ENCODE results near the gene CRYBG1.

The CRYBG1 gene

DNA sequence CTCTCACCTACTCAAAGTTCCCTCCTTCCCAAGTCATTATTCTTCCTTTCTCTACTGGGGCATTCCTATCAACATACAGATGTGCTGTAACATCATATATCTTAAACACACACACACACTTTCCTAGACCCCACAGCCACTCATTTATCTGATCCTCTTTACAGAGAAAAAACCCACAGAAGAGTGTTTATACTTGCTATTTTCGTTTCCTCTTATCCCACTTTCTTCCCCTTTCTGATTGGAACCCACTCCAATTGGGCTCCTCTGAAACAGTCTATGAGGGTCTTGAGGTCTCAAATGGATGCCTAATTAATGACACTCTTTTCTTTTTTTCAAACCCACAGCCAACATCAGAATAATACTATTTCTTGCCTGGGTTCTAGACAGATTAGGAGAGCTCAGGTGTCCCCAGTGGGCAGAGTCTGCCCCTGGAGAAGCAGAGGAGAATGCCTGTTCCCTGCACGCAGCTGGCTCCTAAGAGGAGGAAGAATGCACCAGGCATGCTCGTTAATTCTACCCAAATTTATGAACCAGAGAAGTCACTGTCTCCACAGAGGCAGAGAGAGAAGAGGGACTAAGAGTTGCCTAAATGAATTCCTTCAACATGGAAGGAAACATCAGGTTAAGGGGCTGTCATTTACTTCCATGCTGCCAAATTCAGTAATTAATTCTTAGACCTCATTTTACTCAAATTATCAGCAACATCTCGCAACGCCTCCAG is 65.9 kb downstream of the CRYBG1 start:
- FAIRE-seq, result no peak

DNA sequence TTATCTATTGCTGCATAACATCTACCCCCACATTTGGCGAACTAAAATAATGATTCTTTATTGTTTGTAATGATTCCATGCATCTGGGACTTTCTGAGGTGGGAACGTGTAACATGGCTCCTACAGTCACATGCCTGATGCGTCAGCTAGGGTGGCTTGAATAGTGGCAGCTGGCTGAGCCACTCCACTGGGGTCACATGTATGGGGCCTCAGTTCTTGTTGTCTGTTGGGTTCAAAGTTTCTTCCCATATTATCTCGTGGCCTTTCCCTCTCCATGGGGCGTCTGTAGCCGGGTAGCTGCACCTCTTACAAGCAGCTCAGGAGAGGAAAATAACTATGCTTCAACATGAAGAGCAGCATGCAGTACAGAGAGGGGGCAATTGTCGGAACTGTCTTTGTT is 69.9 kb downstream of the CRYBG1 start:
- FAIRE-seq, result no peak

DNA sequence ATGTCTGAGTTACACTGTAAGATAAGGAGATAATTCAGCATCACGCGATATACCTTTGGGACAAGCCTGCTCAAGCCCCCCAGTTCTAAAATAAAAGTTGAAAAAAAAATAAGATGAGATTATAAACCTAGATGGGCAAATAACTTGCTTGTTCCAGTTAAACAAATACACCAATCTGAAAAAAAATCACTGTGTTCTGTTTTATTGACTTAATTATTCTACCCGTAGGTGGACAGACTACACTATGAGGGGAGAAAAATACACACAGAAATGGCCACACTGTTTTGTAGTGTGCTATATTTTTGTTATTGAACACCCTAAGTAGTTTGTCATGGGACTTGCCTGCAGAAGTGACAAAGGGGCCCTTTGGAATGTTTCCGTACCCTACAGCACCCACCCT is 70.9 kb downstream of the CRYBG1 start:
- no peak for FAIRE-seq

DNA sequence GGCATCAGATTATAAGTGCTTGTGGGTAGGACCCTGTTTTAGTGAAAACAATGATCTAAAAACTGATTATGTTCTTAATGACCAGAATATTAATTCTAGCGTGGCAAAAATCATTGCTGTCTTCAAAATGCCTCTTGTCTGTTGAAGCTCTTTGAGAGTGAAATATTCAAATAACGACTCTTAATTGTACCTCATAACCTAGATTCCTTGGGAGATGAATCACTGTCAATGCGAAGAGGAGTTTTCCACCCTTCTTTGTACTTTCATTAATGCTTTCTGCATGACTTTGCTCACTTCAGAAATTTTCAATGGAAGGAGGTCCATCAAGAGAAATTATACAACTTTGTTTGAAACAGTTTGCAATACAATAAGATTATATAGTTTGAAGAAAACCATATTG is 71.5 kb downstream of the CRYBG1 start:
- FAIRE-seq, result no peak

DNA sequence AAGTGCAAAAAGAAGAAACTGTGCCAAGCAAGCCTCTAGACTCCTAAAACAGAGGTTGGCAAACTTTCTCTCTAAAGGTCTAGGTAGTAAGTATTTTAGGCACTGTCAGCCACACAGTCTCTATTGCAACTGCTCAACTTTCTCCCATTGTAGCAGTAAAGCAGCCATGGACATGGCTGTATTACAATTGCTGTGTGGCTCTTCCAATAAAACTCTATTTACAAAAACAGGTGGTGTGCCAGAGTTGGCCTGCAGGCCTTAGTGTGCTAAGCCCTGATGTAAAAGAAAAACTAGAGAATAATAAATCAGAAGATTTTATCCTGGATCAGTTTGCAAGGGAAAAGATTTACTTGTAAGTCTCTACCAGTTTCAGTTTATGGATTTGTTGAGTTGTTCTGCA is 74.0 kb downstream of the CRYBG1 start:
- FAIRE-seq, result no peak

DNA sequence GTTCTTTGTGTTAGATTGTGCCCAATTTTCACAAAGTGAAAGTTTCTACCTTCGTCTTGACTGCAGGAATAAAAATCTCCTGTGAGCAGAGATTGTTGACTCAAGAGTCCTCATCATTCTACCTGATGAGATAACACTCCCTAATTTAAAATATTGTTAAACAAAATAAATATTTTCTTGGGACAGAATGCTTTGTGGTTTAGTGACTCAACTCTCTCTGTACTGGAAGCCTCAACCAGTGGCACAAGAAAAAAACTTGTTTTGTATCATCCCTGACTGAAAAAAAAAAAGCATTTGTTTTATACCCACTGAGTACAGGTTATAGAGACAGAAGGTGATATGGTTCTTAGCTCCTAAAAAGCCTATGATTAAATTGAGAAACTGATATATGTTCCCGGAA is 78.9 kb downstream of the CRYBG1 start:
- FAIRE-seq, result no peak

DNA sequence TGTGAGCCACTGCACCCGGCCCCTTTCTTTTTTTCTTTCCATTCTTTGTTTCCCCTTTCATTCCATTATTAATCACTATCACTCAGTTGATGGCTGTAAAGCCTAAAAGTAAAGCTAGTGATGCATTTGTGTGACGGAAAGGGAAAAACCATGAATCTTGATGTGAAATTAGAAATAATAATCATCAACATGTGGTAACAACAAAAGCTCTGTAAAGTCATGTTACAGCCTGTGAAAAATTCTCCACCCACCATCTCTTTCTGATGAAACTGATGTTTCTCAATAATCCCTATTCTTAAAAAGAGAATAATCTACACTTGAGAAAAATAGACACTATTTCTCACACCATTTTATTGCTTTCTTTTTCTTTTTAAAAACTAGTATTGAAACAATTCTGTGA is 80.0 kb downstream of the CRYBG1 start:
- FAIRE-seq, result no peak

DNA sequence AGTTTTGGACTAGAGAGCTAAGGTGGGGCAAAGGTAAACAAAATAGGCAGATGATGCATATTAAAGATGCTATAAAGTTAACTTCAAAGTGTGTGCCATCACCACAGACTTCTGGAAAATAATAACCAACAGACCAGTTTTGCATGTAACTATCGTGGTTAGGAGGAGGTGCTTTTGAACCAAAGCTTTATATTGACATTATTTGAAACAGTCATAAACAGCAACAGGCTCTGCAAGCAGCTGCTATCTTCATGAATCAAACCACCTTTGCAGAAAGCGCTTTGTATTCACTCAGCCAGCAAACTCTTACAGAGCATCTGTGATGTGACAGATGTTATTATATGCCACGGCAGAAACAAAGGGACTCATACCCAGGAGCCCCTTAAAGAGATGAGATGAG is 81.9 kb downstream of the CRYBG1 start:
- FAIRE-seq, result no peak

DNA sequence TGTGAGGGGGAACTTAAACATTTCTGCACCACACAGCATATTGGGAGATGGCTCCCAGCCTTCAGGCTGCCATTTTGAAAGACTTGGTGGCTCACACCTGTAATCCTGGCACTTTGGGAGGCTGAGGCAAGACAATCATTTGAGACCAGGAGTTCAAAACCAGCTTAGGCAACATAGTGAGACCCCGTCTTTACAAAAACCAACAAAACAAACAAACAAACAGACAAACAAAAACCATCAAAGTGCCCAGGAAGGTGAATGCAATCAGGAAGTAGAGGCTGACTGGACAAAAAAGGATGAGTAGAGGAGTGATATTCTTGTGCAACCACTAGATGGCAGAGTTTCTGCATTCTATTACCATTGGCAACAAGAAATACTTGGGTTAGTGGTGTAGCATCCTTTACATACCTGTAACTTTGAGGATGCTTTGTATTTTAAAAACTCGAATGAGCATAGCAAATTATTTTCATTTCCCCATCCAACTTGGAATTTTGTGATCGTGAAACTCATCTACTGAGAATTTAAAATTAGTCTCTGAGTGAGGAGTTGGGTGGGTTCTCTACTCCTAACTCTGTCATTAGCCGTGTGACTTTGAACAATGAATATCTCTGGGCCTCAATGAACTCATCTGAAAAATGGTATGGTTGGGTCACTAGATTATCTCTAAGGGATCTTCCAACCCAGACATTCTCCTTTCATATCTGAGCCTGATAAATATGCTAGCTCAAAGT is 84.4 kb downstream of the CRYBG1 start:
- peak; percentile 92 for FAIRE-seq

DNA sequence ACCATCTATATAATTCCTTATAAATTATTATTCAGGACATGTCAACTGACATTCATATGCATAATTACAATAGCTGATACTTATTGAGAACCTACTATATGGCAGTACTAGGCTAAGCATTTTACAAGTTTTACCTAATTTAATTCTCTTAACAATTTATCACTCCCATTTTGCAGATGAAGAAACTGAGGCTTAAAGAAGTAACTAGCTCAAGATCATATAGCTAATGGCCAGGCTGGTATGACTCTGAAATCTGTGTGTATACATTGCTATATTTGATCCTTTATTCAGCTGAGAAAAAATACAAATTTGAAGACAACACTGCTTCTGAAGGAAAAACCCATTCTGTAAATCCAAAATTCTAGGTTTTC is 85.0 kb downstream of the CRYBG1 start:
- FAIRE-seq, result no peak

DNA sequence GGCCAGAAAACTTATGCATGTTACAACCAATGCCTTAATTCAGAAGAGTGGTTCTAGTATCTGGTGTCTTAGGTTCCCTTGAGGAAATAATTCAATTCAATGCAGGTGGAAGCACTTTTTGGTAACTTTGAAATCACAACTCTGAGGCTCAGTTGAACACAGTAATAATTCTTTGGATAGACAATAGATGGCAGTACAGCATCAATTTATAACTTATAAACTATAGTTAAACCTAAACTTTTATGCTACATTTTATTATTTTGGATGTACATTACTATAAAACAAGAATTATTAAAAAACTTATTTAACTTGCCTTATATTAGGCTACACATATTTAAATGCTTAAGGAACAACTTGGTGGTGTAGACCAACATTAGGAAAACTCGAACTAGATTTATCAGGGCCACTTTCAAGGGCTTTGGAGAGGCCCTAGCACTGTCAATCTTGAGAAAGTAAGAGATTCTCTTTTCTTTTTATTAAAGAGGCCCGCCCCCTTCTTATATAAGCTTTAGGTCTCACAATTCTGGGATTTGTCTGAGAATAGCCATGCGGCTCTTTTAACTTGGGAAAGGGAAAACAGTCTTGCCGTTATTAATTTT is 85.9 kb downstream of the CRYBG1 start:
- peak; percentile 96 for FAIRE-seq

DNA sequence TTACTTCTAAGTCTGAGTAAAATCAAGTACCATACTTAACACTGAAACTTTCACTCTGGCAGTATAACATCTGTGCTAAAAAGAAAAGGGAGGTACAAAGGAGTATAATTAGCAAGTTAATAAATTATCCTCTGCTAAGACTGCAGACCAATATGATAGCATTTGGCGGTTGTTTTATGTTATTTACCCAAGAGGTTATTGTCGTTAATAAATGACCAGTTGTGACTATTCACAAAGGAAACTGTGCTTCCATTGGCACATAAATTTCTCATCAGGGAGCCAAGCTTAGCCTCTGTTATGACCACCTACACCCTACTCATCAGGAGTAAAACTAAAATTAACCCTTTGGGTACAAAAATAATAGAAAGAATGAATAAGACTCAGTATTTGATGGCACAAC is 86.5 kb downstream of the CRYBG1 start:
- no peak for FAIRE-seq

DNA sequence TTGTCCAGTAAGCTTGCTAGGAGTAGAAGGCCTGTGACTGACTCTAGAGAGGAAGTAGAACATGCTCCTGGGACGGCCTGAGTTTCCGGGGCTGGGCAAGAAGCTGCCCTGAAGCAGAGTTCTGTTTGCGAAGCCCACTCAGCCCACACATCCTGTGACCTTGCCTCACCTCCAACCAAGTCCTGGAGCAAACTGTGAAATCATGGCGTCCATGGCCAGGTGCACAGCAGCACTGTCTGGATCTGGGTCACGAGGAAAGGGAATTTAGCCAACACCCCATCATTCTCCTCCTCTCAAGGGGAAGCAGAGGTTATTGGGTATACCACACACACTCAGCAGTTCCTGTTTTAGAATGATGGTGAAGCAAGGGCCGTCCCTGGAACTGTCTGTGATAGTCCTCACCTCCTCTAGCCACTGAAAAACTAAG is 87.5 kb downstream of the CRYBG1 start:
- FAIRE-seq, result no peak

DNA sequence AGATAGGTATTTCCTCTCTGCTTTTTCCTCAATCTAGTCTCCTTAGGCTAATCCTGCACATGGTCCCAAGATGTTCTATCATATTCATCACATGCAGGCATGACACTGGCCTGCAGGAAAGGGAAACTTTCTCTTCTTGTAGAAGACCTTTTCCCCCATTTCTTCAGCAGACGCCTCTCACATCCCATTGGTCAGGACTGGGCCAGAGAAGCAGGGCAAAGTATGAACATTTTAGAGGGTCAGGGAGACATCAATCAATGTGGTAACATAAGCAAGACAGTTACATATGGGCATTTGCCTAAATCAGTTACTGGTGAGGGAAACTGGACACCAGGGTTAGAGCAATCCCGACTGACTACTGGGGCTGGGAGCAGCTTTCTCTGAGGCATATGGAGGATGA is 90.1 kb downstream of the CRYBG1 start:
- FAIRE-seq, result no peak

DNA sequence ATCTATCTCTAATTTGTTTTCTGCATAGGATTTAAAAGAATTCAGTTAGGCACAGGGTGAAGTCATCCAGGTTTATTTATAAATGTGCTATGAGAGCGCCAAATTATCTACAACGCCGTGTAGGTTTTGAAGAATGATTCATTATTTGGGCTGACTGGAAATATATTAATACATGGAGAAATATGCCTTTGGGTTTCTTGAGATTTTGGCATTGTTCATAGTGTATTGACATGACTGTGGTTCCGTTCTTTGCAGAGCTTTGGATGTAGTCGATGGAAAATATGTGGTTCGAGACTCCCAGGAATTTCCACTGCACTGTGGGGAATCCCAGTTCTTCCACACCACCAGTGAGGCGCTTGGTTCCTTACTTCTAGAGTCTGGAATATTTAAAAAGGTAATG is 90.9 kb downstream of the CRYBG1 start:
- FAIRE-seq, result no peak

DNA sequence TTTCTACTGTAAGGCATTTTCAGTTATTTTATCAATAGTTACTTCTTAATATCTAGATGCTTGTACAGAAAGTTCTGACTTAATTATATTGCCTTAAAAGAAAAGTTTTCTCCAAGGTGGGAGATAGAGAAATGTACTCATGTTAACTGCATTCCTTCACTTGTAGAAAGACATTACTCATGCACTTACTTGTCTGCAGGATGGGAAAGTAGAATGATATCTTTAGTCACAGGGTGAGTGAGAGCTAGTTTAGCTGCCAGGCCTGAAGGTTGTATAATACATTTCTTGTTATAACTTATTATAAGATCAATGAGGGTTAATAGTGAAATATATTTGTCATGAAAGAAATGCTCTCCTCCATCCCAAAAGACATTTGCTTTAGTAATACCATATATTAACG is 92.1 kb downstream of the CRYBG1 start:
- FAIRE-seq, result no peak

DNA sequence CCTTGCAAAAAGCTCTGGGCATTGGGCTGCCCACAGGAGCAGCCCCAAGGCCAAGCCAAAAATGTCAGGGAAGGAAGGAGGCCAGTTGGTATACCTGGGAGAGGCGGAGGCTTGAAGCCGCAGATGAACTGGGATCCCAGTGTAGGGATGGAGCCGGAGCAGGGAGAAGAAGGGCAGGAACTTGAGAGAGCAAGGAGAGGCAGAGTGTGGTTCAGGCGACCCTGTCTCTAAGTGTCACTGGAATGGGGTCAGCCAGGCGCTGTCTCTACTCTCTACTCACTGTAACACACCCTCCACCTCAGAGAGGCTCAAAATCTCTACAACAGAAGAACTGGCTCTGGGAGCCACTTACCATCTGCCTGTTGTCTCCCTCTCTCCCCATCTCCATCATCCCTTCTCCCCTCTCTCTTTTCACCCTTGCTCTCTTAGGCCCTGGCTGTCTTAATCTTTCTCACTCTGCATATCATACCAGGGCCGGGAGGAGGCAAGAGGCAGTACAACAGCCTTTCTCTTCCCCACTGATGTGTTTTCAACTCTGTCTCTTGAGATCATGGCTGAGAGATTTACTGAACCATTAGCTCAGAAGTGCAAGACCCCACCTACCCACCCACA is 93.3 kb downstream of the CRYBG1 start:
- no peak for FAIRE-seq

DNA sequence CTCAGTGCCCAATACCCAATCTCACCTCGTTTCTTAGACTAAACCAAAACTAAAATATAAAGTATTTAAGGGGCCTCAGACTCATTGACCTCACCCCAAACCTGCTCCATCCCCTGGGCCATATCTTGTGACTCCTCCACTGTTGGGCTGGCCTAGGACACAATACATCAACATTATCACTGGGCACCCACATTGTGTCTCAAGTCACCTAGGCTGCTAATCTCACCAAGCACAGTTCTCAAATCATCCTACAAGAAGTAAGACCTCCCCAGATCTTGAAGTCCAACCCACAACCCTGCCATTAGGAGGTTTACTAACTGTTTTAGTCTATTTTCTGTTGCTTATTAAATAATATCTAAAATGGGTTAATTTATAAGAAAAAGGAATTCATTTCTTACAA is 96.2 kb downstream of the CRYBG1 start:
- no peak for FAIRE-seq

DNA sequence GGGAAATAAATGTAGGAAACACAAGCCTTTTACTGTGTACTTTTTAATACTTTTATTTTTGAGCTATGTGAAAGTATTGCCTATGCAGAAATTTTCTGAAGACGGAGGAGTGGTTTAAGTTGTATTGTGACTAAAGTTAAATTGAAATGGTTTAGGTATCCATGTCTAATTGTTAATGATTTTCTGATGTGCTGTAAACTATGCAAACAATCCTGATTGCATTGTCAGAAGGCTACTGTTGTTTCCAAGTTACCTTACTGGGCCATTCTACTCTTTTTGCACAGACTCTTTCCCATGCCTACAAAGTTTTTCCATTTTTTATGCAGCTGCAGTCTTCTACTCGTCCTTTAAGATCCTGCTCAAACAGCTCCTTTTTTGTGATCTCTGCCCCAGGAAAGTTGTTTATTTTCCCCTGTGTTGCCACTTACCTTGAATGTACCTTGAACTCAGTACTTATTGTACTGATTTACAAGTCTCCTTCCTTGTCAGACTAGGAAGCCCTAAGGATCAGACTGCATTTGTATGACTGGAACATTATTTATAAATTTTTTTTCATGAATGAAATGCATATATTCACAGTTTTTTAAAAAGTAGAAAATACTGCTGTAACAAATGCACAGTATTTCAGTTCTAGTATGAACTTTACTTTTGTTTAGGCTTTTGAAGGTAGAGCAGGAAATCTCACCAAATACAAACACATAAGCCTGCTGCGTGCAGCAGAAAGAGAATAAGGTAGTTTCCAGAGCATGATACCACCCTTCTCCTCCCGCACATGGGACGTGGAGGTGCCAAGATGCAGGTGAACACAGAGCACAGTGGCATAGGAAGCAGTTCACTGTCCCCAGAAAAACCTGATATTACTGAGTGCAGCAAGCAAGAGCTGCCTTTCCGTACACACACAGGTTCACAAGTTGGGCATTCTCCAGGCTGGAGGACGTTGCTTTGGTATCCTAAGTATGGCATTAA is 97.8 kb downstream of the CRYBG1 start:
- no peak for FAIRE-seq

DNA sequence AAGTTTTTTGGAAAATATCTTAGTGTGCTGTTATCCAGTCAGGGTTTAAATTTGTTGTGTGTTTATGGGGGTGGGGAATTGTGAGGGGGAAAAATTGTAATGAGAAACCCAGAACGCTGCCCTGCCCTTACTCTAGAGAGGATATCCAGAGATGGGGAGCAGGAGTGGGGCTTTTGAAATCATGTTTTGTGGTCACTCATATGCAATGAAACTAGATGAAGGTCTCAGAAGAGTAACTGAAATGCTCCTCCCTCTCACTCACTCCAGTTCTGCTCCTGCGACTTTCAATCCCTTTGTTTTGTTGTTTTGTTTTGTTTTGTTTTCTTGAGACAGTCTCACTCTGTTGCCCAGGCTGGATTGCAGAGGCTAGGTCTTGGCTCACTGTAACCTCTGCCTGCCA is 100.0 kb downstream of the CRYBG1 start:
- no peak for FAIRE-seq

DNA sequence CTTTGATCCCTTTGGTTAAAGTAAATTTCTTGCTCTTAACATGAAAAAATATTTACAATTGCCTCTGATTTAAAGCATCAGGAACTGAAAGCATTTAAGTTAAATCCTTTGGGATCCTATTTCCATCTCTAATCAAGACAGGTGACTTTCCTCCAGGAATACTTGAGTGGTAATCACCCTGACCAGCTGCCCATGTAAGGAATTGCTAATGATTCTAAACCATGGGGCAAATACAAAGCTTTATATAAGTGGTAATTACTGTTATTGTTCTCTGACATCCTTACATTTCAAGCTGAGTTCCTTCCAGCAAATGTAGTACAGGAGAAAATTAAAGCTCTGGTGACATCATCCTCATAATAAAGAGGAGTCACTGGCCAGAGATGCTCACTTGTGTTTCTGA is 100.6 kb downstream of the CRYBG1 start:
- no peak for FAIRE-seq

DNA sequence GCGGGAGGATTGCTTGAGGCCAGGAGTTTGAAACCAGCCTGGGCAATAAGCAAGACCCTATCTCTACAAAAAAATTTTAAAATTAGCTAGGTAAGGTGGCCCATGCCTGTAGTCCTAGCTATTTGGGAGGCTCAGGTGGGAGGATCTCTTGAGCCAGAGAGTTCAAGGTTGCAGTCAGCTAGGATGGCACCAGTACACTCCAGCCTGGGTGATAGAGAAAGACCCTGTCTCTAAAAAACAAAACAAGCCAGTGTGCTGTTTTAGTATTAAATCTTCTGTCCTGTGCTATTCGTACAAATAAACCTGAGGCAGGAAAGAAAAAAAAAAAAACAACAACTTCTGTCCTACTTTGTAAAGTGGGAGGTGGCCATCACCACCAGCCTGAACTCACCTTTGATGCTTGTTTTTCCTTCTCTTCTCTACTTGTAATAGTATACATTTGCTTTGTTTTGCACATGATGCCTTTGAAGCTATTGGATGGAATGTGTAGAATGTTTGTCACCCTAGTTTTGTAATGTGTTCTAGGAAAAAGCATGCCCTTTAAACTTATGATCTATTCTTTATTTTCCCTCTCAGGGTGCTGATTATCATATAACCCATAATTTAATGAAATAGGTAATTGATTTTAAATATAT is 102.5 kb downstream of the CRYBG1 start:
- FAIRE-seq, result no peak
